ENCODE results near the gene BIN1. TPM values are rescaled to one million over a fixed set of nuclear protein-coding genes. Genes with fewer than 3 reads are reported as not detected.
"Not testable (repeated sequence)": the region's sequence is repeated elsewhere in the genome, so short reads cannot be mapped to it uniquely, and the experiment has no call there.

Gene BIN1
- total RNA-seq, 2 donors from 2014 or later = 24.4 to 43.5 TPM

DNA sequence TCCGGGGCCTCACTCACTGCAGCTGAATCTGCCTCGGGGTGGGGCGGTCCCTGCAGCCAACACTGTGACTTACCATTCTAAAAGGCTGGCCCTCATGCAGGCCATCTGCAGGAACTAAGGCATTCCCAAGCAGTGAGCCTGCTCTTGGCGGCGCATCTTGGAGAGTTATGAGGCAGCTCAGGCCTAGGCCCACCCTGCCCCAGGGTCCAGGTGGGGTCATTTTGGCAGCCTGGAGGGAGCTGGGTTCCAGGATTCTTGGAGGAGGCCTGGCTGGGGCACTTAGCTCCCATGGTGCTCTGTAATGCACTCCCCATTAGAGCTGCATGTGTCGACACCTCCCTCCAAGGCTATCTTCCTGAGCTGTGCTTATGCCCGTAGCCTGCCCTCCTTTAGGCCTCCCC is 14.8 kb upstream of the BIN1 start:
- DNase-seq (no peak), ATAC-seq (no peak)
- H3K4me1 ChIP-seq = no peaks in the 10 kb centered on the region
- no peaks in the 10 kb centered on the region for H3K36me3 ChIP-seq (replicated peaks in 1 of 2; ENCODE audit: insufficient read depth in 1 of 2, low read depth in 2 of 2)
- intact Hi-C loops (cut with DNase I) = no loop called here
- TF ChIP-seq POLR2A (IDR thresholded peaks at IDR 0.05) = no peak
- TF ChIP-seq, protein P1, sequence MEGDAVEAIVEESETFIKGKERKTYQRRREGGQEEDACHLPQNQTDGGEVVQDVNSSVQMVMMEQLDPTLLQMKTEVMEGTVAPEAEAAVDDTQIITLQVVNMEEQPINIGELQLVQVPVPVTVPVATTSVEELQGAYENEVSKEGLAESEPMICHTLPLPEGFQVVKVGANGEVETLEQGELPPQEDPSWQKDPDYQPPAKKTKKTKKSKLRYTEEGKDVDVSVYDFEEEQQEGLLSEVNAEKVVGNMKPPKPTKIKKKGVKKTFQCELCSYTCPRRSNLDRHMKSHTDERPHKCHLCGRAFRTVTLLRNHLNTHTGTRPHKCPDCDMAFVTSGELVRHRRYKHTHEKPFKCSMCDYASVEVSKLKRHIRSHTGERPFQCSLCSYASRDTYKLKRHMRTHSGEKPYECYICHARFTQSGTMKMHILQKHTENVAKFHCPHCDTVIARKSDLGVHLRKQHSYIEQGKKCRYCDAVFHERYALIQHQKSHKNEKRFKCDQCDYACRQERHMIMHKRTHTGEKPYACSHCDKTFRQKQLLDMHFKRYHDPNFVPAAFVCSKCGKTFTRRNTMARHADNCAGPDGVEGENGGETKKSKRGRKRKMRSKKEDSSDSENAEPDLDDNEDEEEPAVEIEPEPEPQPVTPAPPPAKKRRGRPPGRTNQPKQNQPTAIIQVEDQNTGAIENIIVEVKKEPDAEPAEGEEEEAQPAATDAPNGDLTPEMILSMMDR (IDR thresholded peaks at IDR 0.05) = no peak
- no peak overlapping the region for H3K27ac ChIP-seq
- 73 to 94% methylated on average over 5 to 7 of the region's 7 CpGs for WGBS, 2 donors
- H3K27me3 ChIP-seq = no peaks in the 10 kb centered on the region
- no peaks in the 10 kb centered on the region for H3K9me3 ChIP-seq
- H3K4me3 ChIP-seq = no peak overlapping the region

DNA sequence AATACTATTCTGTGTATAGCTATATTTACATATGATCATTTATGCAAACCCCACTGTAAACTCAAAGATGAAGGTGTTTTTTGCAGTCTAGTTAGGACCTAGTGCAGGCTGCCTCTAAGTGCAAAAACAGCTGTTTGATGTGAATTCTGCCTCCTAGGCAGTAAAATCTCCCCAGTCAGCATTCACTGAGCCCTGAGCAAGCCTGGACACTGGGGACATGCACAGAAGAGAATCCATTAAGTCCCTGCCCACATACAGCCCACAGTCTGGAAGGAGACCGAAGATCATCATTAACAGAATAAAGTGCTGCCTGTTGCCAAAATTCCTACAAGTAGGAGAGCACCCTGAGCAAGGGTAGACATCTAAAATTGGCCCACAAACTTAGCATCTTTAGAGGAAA is 14.4 kb upstream of the BIN1 start:
- TF ChIP-seq POLR2A (IDR thresholded peaks at IDR 0.05) = no peak
- TF ChIP-seq, protein P1 (IDR thresholded peaks at IDR 0.05) = no peak
- no peak overlapping the region for H3K4me3 ChIP-seq
- no peaks in the 10 kb centered on the region for H3K9me3 ChIP-seq
- ATAC-seq = no peak
- no peak for DNase-seq
- no peaks in the 10 kb centered on the region for H3K36me3 ChIP-seq (replicated peaks in 1 of 2; ENCODE audit: insufficient read depth in 1 of 2, low read depth in 2 of 2)
- WGBS, 2 donors = 85 to 89% methylated on average over 1 of the region's 1 CpG
- H3K27ac ChIP-seq = no peak overlapping the region
- intact Hi-C loops (cut with DNase I) = no loop called here
- H3K27me3 ChIP-seq = no peaks in the 10 kb centered on the region
- H3K4me1 ChIP-seq = no peaks in the 10 kb centered on the region

DNA sequence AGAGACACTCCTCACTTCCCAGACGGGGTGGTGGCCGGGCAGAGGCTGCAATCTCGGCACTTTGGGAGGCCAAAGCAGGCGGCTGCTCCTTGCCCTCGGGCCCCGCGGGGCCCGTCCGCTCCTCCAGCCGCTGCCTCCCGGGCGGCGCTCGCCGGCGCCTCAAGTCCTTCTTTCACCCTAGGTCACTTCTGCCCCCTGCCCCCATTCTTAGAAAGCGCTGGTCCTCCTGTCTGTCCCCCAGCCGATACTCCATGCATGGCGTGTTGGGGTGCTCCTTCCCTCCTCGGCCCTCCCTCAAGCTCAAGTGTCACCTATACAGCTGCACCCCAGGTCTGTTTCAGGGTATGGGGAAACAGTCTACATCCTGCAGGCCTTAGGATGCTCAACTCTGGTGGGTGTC is 13.5 kb upstream of the BIN1 start:
- DNase-seq; H3K27ac ChIP-seq; H3K4me1 ChIP-seq; H3K27me3 ChIP-seq; ATAC-seq; H3K9me3 ChIP-seq; H3K36me3 ChIP-seq (replicated peaks in 1 of 2; ENCODE audit: insufficient read depth in 1 of 2, low read depth in 2 of 2); H3K4me3 ChIP-seq; intact Hi-C loops (cut with DNase I): not testable (repeated sequence)
- WGBS, 2 donors = 93 to 94% methylated on average over 17 of the region's 20 CpGs

DNA sequence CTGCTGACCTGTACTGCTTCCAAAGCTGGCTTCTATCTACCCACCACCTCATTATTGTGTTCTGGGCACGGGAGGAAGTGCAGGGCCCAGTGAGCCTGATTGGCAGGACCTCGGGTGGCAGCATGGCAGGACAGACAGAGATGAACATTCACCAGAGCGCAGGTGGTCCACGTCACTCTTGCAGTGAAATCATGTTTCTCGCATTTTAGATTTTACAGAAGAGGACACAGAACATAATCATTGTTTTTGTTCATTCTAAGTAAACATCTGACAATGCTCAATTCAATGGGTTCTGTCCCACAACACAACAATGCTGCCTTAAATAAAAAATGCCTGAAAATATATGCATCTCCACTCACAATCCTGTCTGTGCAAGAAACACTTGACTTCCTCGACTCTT is 11.5 kb upstream of the BIN1 start:
- TF ChIP-seq, protein P1 (IDR thresholded peaks at IDR 0.05) = no peak
- TF ChIP-seq POLR2A (IDR thresholded peaks at IDR 0.05) = no peak
- 80 to 94% methylated on average over 6 of the region's 6 CpGs for WGBS, 2 donors
- intact Hi-C loops (cut with DNase I) = no loop called here
- no peak overlapping the region for H3K4me3 ChIP-seq
- no peaks in the 10 kb centered on the region for H3K36me3 ChIP-seq (replicated peaks in 1 of 2; ENCODE audit: insufficient read depth in 1 of 2, low read depth in 2 of 2)
- no peak overlapping the region for H3K27ac ChIP-seq
- peaks cover 6% of the 10 kb centered on the region for H3K4me1 ChIP-seq
- no peaks in the 10 kb centered on the region for H3K9me3 ChIP-seq
- ATAC-seq (no peak), DNase-seq (no peak)
- no peaks in the 10 kb centered on the region for H3K27me3 ChIP-seq

- no peaks in the 10 kb centered on the region for H3K36me3 ChIP-seq (replicated peaks in 1 of 2; ENCODE audit: insufficient read depth in 1 of 2, low read depth in 2 of 2)
- TF ChIP-seq, protein P1 (IDR thresholded peaks at IDR 0.05) = no peak
- TF ChIP-seq POLR2A (IDR thresholded peaks at IDR 0.05) = no peak
- DNase-seq = no peak
- no peak for ATAC-seq
- peaks cover 6% of the 10 kb centered on the region for H3K4me1 ChIP-seq
- H3K9me3 ChIP-seq = no peaks in the 10 kb centered on the region
- no peak overlapping the region for H3K27ac ChIP-seq
- 85 to 88% methylated on average over 5 of the region's 5 CpGs for WGBS, 2 donors
- H3K4me3 ChIP-seq = no peak overlapping the region
- no peaks in the 10 kb centered on the region for H3K27me3 ChIP-seq
- intact Hi-C loops (cut with DNase I) = no loop called here
Measured at GRCh38 chr2:127118038-127118437, 11.1 kb upstream of the BIN1 start.
